DMS153 treated with DMSO at 0.1 percent for 48 hours (cell line): ENCODE data around the gene ACD.

Experiments
- DNase-seq: peaks from one replicate; lab custom pipeline; 2025; ENCODE audit not compliant: unreplicated experiment; lab: John Stamatoyannopoulos, UW

Gene ACD

DNA sequence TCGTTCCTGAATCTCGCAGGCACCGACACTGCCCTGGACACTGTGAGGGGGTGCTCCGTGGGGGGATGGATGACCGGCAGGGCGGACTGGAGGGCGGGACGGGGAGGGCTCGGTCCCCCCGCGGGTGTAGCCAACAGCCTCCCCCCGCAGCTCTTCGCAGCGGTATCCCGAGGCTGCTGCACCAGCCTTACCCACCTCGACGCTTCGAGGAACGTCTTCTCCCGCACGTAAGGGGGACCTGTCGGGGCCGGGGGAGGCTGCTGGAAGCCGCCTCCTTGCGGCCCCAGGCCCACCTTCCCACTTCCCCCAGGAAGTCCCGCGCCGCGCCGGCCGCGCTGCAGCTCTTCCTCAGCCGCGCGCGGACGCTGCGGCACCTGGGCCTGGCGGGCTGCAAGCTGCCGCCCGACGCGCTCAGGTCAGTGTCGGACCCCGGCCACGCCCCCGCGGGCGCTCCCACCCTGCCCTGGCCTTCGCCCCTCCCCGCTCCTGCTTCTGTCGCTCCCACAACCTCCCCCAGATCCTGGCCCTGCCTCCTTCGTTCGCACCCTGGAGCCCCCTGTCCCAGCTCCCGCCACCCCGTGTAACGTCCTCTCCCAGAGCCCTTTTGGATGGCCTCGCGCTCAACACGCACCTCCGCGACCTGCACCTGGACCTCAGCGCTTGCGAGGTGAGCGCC, 11.8 kb downstream of the ACD start:
- DNase-seq: no peak

DNA sequence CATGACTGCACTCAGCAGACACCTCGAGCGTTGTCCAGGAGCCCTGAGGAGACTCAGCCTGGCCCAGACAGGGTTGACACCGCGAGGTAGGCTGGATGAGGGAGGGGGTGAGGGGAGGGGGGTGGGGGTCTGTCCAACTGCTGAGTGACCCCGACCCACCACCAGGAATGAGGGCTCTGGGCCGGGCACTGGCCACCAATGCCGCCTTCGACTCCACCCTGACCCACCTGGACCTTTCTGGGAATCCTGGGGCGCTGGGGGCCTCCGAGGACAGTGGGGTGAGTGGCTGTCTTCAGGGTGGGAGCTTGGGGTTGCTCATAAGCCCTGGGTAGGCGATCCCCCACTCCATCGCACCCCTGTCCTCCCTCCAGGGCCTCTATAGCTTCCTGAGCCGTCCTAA, 12.4 kb downstream of the ACD start:
- DNase-seq: no peak

DNA sequence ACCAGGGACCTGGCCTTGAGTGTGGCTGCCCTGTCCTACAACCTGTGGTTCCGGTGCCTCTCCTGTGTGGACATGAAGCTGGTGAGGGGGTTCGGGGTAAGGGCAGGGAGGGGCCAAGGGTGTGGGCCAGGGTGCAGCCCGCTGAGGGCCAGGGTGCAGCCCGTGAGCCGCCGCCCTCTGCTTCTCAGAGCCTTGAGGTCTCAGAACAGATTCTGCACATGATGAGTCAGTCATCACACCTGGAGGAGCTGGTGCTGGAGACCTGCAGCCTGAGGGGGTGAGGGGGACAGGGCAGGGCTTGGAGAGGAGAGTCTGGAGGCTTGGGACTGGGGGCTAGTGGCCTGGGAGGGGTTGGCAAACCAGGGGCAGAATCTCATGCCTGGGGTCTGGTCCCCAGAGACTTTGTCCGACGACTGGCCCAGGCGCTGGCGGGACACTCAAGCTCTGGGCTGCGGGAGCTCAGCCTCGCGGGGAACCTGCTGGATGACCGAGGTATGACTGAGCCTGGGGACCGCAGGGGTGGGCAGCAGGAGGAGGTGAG, 12.9 kb downstream of the ACD start:
- no peak for DNase-seq

DNA sequence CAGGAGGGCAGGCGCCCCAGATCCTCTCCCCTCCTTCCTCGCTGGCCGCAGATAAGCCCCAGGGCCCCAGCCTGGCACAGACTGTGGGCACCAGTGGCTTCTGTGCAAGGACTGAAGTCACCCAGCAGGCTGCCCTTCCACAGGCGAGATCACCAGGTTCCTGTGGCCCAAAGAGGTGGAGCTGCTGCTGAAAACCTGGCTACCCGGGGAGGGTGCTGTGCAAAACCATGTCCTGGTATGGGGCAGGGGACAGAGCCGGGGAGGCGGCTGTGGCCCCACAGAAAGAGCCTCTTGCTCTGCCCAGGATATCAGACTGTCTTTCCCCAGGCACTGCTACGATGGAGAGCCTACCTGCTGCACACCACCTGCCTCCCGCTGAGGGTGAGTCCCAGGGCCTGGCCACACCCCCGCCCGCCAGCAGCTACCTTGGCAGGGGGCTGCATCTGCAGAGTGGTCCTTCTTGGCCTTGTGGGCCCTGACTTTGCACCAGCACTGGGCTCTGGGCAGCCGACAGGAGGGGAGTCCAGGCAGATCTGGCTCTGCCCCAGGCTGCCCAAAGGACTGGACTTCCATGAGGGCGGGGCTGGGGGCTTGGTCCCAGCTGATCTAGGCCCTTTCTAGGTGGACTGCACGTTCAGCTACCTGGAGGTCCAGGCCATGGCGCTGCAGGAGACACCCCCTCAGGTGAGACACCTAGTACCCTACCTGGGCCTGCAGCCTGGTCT, 14.5 kb downstream of the ACD start:
- DNase-seq: no peak

DNA sequence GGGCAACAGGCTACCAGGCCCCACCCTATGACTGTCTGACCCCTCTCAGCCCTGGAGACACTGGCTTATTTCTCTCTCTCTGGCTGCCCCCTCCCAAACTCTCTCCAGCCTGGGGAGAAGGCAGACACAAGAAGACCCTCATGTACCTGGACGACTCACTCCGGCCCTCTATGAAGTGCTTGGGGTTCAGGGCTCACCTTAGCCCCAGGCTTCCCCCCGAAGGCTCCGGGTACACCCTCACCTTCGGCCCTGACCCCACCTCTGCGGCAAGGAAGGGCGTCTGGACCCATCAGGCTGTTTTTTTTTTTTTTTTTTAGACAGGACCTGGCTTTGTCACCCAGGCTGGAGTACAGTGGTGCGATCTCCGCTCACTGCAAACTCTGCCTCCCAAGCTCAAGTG, 16.0 kb downstream of the ACD start:
- DNase-seq: no peak

DNA sequence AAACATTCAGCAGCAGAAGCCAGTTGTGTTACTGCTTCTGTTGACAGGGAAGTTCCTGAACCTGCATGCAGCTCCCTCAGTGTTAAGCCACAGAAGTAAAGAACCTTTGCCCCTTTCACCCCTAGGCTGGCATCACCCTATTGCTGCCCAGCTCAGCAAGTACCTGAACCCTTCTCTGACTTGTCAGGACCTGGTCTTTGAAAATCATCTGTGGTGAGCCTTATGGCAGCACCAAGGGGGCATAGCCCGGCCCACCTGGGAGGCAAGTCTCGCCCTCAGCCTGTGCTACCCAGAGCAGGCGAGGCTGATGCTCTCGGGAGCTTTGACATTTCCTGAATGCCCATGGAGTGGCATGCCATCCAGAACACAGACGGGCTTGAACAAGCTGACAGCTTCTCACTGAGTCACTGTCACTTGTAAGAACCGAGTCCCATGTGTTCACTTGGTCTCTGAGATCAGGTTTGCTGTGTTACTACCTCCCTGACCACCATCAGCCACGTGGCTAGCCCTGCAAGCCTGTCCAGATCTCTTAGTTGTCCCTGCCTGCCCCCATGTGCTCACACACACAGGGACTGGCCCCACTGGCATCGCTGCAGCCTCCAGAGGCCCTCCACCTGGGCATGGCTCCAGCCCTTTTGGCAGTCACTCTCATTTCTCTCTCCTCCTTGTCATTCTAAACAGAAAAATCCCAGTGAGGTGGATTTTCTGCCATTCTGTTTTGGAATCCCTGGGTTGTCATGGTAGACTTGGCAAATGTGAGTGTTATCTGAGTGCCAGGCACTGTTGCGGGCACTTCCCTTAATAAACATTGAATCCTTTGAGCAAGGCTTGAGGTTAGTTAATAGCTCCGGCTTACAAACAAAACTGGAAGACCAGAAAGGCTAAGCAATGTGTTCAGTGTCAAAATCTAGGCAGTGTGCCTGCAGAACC, 18.0 kb downstream of the ACD start:
- no peak for DNase-seq

DNA sequence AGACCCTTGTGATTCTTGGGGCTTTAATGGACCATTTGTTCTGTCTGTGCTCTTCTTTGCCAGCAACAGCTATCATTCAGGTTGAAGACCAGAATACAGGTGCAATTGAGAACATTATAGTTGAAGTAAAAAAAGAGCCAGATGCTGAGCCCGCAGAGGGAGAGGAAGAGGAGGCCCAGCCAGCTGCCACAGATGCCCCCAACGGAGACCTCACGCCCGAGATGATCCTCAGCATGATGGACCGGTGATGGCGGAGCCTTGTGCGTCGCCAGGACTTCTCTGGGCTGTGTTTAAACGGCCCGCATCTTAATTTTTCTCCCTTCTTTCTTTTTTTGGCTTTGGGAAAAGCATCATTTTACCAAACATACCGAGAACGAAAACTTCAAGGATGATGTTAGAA, 22.4 kb downstream of the ACD start:
- no peak for DNase-seq

DNA sequence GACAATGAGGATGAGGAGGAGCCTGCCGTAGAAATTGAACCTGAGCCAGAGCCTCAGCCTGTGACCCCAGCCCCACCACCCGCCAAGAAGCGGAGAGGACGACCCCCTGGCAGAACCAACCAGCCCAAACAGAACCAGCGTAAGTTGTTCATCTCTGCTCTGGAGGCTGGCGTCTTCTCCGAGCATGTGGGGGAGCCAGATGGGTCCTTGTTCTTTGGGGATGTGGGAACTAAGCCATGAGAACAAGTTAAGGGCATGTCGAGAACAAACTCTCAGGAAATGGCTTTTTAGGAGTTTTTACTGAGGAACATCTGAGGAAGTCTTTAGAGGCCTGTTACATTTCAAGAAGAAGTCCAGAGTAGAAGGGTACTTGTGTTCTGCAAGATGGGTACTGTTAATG, 23.3 kb downstream of the ACD start:
- no peak for DNase-seq

DNA sequence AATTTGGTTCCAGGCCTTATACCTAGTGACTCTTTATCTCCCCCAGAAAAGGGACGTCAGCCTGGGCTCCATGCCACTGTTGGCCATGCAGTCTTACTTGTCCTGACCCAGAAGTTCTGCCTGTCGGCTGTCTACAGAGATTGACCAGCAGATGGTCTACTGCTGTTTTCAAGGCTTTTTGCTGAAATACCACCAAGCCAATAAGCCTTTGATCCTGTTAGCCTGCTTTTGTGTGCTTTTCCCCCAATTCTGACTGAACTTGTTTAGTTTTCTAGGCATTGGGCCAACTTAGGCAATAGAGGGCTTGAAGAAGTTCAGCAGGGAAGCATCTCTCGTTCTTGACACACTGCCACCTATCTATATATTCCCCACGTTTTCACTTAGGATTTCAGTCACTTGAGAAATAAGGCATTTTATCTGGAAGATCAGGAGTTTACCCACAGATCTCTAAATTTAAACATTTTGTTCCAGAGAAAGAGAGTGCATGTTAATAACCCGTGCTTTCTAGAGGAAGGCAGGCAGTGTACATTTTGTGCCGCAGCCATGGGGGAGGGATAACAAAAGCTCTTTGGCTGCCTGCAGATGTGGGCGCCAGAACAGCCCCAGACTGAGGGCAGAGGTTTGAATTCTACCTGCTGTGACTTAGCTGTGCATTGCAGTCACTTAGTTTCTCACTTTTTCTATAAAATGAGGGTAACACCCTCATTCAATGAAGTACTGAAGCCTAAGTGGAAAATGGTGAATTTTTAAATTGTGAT, 27.5 kb downstream of the ACD start:
- DNase-seq: no peak

DNA sequence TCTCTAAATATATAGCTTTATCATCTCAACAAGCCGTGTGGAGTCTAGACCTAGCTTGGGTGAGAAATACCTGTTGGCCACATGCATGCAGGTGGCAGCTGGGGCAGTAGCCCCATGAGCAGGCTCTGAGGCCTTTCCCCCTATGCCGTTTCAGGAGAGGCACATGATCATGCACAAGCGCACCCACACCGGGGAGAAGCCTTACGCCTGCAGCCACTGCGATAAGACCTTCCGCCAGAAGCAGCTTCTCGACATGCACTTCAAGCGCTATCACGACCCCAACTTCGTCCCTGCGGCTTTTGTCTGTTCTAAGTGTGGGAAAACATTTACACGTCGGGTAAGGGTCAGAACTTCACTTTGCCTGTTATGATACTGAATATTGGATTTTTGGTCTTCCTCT, 31.8 kb downstream of the ACD start:
- no peak for DNase-seq

DNA sequence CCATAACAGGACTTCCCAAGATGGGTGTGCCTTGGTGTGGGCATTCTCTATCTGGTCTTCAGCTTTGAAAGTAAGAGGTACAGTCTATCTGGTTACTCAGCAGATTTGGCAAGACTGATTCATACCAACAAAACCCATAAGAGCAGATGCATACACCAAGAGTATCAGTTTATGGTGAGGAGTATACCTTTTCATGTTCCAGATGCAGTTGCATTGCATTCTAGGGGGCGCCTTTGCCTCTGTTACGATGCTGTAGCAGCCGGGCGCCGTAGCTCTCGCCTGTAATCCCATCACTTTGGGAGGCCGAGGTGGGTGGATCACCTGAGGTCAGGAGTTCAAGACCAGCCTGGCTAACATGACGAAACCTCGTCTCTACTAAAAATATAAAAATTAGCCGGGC, 46.3 kb downstream of the ACD start:
- no peak for DNase-seq

DNA sequence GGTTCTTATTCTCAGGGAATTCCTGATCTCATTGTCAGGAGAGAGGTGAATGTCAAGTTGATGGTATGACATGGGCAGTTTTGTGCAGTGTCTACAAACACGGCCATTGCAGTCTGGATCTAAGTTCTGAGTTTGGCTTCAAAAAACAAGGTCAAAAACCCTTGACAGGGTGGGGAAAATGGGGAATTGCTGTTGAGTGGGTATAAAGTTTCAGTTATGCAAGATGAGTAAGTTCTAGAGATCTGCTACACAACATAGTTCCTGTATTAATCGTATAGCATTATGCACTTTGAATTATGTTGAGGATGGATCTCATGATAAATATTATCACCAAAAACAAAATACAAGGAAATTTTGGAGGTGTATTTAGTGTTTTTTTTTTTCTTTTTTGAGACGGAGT, 51.7 kb downstream of the ACD start:
- DNase-seq: no peak
